ENCODE data around the gene RAB1B.

RAB1B gene

DNA sequence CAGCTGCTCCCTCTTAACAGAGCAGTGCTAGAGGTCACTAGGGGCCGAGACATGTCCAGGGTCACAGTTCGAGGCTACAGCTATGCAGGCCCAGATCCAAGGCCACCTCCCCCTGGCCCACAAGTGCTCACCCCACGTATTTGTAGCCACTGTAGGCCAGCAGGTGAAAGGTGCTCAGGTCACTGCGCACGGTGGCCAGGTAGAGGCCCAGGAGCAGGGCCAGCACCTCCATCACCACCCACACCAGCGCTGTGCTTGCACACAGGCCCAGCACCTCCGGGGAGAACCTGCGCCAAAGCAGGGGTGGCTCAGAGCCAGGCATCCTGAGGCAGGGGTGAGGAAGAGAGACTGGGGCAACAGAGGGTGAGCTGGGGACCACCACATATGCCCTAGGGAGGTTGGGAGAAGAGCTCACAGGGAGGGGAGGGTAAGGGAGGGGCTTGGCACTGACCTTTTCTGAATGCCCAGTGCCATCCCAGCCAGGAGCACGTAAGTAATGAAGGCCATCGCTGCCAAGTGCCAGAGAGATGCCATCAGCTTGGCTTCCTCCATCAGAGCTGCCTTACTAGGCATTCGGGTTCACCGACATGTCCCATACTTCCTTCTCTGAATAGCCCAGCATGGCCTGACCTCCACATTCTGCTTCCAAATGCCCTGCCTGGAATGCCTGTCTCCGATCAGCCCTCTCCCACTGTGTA, 17.0 kb downstream of the RAB1B start:
- peak; percentile 22 for DNase-seq

- no peak for DNase-seq
Observed at GRCh38 chr11:66286699-66287098, 18.3 kb downstream of the RAB1B start.

DNA sequence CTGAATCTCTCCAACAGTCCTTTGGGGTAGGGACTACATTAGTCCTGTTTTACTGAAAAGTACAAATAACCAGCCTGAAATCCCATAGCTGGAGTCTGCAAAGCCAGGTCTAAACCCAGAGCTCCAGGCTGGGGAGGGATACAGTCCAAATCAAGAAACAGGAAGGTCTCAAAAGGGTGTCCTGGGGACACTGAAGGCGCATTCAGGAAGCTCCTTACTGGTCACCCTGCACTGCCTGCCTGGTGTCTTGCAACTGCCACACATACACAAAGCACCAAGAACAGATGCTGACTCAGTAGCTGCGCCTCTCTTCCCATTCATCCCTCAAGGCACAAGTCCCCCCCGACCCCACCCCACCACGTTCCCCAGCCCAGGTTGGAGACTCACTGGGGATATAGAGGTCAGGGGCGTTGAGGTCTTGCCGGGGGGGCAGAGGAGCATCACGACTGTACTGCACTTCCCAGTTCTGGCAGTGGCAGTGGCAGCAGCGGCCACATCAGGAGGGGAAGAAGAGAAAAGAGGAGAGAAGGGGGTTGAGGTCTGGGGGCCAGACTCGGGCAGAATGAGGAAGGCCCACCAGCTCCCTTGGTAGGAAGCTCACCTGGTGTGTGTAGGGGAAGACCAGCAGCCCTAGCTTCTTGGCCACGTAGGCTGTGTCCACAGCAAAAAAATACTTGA, 18.9 kb downstream of the RAB1B start:
- DNase-seq = peak; percentile 22

GRCh38 chr11:66287889-66288670, 19.6 kb downstream of the RAB1B start:
- peak; percentile 46 for DNase-seq

- DNase-seq = peak; percentile 100
Observed at GRCh38 chr11:66288671-66289547, 20.5 kb downstream of the RAB1B start, which contains the start of gene YIF1A. TSS of gene YIF1A (minus strand) at chr11:66289143. CDS start at chr11:66288985, 158 bp downstream.

GRCh38 chr11:66289548-66290329, 21.3 kb downstream of the RAB1B start:
- peak; percentile 91 for DNase-seq

DNA sequence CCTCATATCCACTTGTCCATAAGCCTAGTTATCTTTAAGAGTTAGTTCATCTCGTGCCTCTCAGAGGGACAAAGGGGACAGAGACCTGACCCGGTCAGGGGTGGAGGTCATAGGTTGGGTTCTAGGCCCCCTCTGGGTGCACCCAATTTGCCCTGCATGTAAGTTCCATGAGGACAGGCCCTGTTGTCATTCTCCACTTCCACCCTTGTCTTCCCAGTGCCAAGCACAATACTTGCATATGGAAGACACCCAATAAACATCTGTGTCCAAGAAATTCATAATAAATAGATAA, 21.8 kb downstream of the RAB1B start:
- DNase-seq = no peak

- peak; percentile 24 for DNase-seq
Observed at GRCh38 chr11:66291303-66291705, 22.9 kb downstream of the RAB1B start.

DNA sequence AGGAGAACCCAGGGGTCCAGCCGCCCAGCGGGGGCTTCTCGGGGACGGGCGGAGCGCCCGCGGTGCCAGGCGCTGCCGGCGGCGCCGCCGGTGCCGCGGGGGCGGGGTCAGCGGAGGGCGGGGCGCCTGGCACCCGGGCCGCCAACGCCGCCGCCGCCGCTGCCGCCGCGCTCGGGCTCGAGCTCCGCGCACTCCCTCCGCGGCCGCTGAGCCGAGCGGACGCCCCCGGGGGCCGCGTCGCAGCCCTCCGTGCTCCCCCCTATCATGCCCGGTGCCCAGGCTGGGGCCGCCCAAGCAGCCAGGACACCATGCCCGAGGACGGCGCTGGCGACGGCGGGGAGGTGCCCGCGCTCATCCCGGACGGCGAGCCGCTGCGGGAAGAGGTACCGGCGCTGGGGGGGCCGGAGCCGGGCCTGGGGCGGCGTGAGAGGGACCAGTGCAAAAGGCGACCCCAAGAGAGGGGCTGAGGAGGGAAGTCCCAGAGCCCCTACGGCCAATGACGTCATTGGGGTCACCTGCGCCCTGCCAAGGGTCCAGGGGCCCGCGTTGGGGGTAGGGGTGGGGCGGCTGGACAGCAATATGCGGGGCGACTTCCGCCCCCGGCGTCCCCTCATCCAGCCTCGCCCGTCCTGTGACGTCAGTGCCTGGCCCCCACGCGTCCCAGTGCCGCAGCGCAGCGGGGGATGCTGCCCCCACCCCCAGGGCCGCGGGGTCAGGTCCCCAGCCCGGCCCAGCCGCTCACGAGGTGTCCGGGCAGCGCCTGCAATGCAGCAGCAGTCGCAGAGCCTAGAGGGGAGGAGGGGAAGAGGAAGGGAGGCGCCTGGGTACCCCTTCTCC, 23.5 kb downstream of the RAB1B start, which contains the start of gene TMEM151A:
Gene TMEM151A, plus strand, starts transcription at position 189 of the 837 bp plus-strand sequence. Its CDS starts 120 bp downstream, at position 309.
- DNase-seq = peak; percentile 24

DNA sequence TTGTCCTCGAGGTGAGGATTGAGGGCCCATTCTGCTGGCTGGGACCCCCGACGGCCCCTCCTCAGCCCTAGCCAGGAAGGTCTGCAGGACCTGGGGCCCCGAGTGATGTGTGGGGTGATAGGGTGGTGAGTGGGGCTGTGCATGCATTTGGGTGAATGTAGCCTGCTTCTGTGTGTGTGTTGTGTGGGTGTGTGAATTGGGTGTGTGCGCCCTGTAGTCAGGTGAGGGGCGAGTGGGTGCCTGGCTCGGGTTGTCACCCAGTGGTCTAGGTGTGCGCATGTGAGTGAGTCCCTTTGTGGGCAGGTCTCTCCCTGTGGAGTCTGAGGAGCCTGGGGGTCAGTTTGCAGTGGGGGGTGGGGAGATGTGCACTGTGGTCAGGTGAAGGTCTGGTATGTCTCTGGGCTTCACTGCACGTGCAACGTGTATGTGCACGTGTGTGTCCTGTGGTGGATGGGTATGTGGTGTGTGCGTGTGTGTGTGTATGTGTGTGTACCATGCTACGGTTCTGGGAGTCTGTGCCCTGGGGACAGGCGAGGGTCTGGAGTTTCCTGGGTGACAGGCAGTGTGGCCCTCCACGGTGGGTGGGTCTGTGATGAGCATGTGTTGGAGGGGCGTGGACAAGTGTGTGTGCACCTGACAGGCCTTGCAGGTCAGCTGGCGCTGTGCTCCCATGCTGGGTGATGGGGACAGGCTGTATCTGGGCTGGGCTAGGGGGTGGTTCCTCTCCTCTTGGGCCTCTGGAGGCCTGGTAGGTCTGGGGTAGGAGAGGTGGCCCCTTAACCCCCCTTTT, 24.3 kb downstream of the RAB1B start:
- no peak for DNase-seq

DNA sequence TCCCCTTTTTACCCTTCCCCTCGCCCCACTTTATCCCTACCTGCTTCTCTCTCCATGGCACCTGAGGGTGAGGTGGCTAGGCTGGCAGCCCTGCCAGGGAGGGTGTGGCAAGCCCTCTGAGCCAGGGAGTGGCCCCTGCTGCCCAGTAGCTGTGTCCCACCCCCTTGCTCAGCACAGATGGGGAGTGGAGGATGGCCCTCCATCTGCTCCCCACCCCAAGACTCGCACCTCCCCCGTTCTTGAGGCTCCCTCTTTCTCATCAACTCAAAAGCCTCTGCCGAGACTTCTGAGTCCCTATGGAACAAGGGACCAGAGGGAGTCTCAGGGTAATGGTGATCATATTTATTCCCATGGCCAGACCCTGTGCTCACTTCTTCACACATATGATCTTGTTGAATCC, 24.9 kb downstream of the RAB1B start:
- DNase-seq = no peak

GRCh38 chr11:66293777-66294625, 25.6 kb downstream of the RAB1B start:
- no peak for DNase-seq

DNA sequence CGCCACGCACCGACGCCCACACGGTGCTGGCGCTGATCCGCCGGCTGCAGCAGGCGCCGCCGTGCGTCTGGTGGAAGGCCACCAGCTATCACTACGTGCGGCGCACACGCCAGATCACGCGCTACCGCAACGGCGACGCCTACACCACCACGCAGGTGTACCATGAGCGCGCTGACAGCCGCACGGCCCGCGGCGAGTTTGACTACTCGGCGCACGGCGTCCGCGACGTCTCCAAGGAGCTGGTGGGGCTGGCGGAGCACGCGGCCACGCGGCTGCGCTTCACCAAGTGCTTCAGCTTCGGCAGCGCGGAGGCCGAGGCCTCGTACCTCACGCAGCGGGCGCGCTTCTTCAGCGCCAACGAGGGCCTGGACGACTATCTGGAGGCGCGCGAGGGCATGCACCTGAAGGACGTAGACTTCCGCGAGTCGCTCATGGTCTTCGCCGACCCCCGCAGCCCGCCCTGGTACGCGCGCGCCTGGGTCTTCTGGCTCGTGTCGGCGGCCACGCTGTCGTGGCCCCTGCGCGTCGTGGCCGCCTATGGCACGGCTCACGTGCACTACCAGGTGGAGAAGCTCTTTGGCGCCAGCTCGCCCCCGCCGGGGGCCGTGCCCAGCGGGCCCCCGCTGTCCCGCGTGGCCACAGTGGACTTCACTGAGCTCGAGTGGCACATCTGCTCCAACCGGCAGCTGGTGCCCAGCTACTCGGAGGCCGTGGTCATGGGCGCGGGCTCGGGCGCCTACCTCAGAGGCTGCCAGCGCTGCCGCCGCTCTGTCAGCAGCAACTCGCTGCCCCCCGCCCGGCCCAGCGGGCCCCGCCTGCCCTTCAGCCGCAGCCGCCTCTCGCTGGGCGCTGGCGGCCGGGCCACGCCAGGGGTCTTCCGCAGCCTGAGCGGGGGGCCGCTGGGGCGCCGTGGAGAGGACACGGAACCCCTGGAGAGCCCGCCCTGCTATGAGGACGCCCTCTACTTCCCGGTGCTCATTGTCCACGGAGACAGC, 26.5 kb downstream of the RAB1B start:
- no peak for DNase-seq

DNA sequence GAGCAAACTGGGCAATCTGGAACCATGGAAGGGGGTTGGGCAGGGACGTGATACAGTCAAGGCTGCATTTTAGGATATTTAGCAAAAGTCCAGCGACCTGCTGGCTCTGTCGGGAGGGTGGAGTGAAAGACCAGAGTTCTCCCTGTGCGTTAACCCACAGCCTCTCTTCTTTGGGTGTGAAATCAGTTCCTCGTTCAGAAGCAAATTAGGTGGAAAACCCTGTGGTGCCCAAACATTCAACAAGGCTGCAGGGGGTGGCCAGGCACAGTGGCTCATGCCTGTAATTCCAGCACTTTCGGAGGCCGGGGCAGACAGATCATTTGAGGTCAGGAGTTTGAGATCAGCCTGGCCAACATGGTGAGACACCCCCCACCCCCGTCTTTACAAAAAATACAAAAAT, 29.2 kb downstream of the RAB1B start:
- DNase-seq = no peak

- no peak for DNase-seq
Observed at GRCh38 chr11:66299186-66299585, 30.7 kb downstream of the RAB1B start.

DNA sequence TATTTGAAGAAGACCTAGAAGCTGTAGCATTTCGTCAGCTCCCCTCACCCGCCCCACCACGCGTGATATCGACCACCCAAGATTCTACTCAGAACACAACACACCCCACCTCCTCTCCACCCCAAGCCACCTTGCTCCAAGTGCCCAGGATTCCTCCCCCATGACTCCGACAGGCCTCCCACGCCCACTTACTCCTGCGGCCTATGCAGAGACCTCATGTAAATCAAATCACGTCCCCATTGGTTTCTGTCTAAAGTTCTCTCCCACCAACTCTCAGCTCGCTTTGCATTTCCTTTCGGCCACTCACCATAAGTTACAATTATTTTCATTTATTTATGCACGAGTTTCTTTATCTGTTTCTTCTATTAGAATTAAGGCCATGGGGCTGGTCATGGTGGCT, 34.2 kb downstream of the RAB1B start:
- no peak for DNase-seq

DNA sequence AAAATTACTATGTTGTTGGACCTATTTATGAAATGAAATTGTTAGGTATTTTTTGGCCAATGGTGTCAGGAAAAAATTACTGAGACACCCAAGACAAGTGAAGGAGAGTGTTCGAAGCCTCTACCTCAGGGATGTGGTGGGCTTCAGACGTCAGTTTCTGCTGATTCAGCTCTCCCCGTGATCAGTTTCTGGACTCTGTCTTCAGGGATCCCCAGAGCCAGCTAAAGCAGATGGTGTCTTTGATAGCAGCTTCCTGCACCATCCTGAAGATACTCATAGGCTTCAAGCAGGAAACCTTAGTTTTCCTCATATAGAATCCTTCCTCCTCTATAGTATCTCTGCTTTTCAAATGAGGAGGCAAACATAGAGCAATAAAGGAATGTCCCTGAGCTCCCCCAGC, 41.0 kb downstream of the RAB1B start:
- no peak for DNase-seq

- DNase-seq = no peak
Observed at GRCh38 chr11:66310324-66310723, 41.9 kb downstream of the RAB1B start.
